H1 (cell line): Measurements from ENCODE around the gene RAB44. TPM values are rescaled to one million over a fixed set of nuclear protein-coding genes. Genes with fewer than 3 reads are reported as not detected.

ENCODE experiments used
- CTCF ChIP-seq, 3 experiments: IDR thresholded peaks; 1 replicate in 2 of 3; 2 replicates in 1 of 3; pipeline versions ENCODE4 v1.5.1 to v1.6.1; 2011; ENCODE audit warnings: low read length in 3 of 3, mild to moderate bottlenecking in 3 of 3, inconsistent platforms in 2 of 3, low read depth in 1 of 3, moderate library complexity in 1 of 3; ENCODE audit not compliant: insufficient read depth in 1 of 3; ENCODE audit errors: control extremely low read depth in 1 of 3
- NRF1 ChIP-seq: IDR thresholded peaks from 2 replicates; pipeline ENCODE4 v1.6.1; 2011; ENCODE audit warnings: mild to moderate bottlenecking, low read depth, low read length, improper control_type of control experiment
- polyA plus RNA-seq, 7 experiments: library from polyadenylated mRNA; depleted of rRNA in 3 of 7; stranded (reverse) in 5 of 7; unstranded in 2 of 7; fragments of >200 nt in 5 of 7; fragments of 200-250 nt in 2 of 7; gene quantifications; 1 replicate in 5 of 7; 2 replicates in 1 of 7; 4 replicates in 1 of 7; pipeline versions ENCODE4 v1.2.1 to v1.2.3, GENCODE V29; 2011 to 2013; ENCODE audit warnings: missing spikeins in 2 of 7, mixed read lengths in 2 of 7
- total RNA-seq: library from RNA; stranded (reverse); fragmentation: NEBNext Ultra II Directional; extraction: Animal tissue kit (Norgen Biotek cat#: 25700); gene quantifications from 2 replicates; pipeline ENCODE4 v1.2.1, GENCODE V29; 2021

Gene RAB44
- total and polyA plus RNA-seq, 2 of the 8 experiments (the other 6 are each of a cell fraction or from before 2014, with no cell fraction given) = 0.02 TPM; not detected in 1

- TF ChIP-seq CTCF (IDR thresholded peaks at IDR 0.05; ENCODE audit: control extremely low read depth in 1 of 3, insufficient read depth in 1 of 3, low read depth in 1 of 3, low read length in 3 of 3) (no peak), NRF1 (no peak)
Observed at GRCh38 chr6:36698871-36699271, 1.2 kb downstream of the RAB44 start (continued).
